OCI-LY1 (cell line): ENCODE results near the gene ASCC1.

Source experiments
- EZH2 ChIP-seq: fragments of 200-600 bp; sonication (generic), shearing (Covaris generic); IDR thresholded peaks from 2 replicates; pipeline ENCODE4 v1.8.0; 2017; ENCODE audit warnings: borderline replicate concordance, mixed run types, mild to moderate bottlenecking, antibody characterized with exemption, low read length, moderate library complexity, mixed read lengths
- TF ChIP-seq, protein P1 (sequence below): fragments of 200-600 bp; sonication (generic), shearing (Covaris generic); IDR thresholded peaks from 2 replicates; pipeline ENCODE4 v1.5.1; 2017; ENCODE audit warnings: mild to moderate bottlenecking, antibody characterized with exemption, low read length, moderate library complexity, mixed read lengths

DNA sequence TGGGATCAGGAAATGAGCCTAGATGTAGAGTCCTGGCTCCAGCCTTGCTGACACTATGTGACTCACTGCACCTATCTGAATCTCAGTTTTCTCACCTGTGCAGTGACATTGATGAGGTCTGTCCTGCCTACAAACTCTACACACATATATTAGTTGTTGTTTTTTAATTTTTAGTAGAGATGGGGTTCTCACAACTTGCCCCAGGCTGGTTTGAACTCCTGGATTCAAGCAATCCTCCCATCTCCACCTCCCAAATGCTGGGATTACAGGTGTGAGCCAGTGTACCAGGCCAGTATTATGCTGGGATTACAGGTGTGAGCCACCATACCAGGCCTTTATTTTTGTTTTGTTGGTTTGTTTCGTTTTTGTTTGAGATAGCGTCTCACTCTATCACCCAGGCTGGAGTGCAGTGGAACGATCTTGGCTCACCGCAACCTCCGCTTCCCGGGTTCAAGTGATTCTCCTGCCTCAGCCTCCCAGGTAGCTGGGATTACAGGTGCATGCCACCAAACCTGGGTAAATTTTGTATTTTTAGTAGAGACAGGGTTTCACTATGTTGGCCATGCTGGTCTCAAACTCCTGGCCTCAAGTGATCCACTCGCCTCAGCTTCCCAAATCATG is 45.8 kb upstream of the ASCC1 start:
- TF ChIP-seq, protein P1, sequence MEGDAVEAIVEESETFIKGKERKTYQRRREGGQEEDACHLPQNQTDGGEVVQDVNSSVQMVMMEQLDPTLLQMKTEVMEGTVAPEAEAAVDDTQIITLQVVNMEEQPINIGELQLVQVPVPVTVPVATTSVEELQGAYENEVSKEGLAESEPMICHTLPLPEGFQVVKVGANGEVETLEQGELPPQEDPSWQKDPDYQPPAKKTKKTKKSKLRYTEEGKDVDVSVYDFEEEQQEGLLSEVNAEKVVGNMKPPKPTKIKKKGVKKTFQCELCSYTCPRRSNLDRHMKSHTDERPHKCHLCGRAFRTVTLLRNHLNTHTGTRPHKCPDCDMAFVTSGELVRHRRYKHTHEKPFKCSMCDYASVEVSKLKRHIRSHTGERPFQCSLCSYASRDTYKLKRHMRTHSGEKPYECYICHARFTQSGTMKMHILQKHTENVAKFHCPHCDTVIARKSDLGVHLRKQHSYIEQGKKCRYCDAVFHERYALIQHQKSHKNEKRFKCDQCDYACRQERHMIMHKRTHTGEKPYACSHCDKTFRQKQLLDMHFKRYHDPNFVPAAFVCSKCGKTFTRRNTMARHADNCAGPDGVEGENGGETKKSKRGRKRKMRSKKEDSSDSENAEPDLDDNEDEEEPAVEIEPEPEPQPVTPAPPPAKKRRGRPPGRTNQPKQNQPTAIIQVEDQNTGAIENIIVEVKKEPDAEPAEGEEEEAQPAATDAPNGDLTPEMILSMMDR = no peak
- no peak for TF ChIP-seq EZH2
